GM19025 (cell line): Measurements from ENCODE around the gene JARID2.

Experiments
- ATAC-seq: cut with Tn5 transposase; IDR thresholded peaks from one replicate; pipeline ENCODE4 v1.9.1; 2021; ENCODE audit warnings: mild to moderate bottlenecking, low read depth, moderate library complexity; ENCODE audit not compliant: unreplicated experiment

JARID2 gene

GRCh38 chr6:15496345-15497131 is 250.7 kb downstream of the JARID2 start:
- ATAC-seq: no peak

GRCh38 chr6:15498640-15499039 is 252.8 kb downstream of the JARID2 start:
- ATAC-seq: no peak

- ATAC-seq: no peak
Observed at GRCh38 chr6:15499125-15499524, 253.3 kb downstream of the JARID2 start.

GRCh38 chr6:15499591-15499990 is 253.7 kb downstream of the JARID2 start:
- no peak for ATAC-seq

- ATAC-seq: no peak
Observed at GRCh38 chr6:15500078-15500740, 254.3 kb downstream of the JARID2 start.

- ATAC-seq: no peak
Observed at GRCh38 chr6:15500901-15501825, 255.3 kb downstream of the JARID2 start.

- no peak for ATAC-seq
Observed at GRCh38 chr6:15501826-15502445, 256.1 kb downstream of the JARID2 start.

- no peak for ATAC-seq
Observed at GRCh38 chr6:15502446-15503345, 256.8 kb downstream of the JARID2 start.

GRCh38 chr6:15503346-15503680 is 257.4 kb downstream of the JARID2 start:
- no peak for ATAC-seq

- ATAC-seq: no peak
Observed at GRCh38 chr6:15504040-15504495, 258.2 kb downstream of the JARID2 start.

GRCh38 chr6:15504581-15505350 is 258.9 kb downstream of the JARID2 start:
- no peak for ATAC-seq

- ATAC-seq: no peak
Observed at GRCh38 chr6:15505463-15505918, 259.6 kb downstream of the JARID2 start.

- ATAC-seq: no peak
Observed at GRCh38 chr6:15506066-15506465, 260.2 kb downstream of the JARID2 start.

- no peak for ATAC-seq
Observed at GRCh38 chr6:15507221-15507620, 261.4 kb downstream of the JARID2 start.

GRCh38 chr6:15507746-15508145 is 261.9 kb downstream of the JARID2 start:
- no peak for ATAC-seq

GRCh38 chr6:15508441-15508871 is 262.6 kb downstream of the JARID2 start:
- ATAC-seq: no peak

- no peak for ATAC-seq
Observed at GRCh38 chr6:15508931-15509330, 263.1 kb downstream of the JARID2 start.

- no peak for ATAC-seq
Observed at GRCh38 chr6:15509335-15509933, 263.6 kb downstream of the JARID2 start.
